SK-N-SH treated with all-trans-retinoic acid at 6 μM for 48 hours (cell line): ENCODE data around the gene GRID1.

Experiments
- ATAC-seq: fragments of 200-7000 bp; cut with Tn5 transposase; 3 replicates; pipeline ENCODE4 v1.9.1; 2020; ENCODE audit warnings: mild to moderate bottlenecking, moderate library complexity
- ARNTL ChIP-seq: fragments of 450-650 bp; formaldehyde crosslinking; IDR thresholded peaks from 2 replicates; pipeline ENCODE4 v1.5.0; 2020; ENCODE audit warnings: low read depth, mild to moderate bottlenecking, moderate library complexity, borderline replicate concordance
- BACH2 ChIP-seq: fragments of 250-450 bp; sonication (Bioruptor Pico); IDR thresholded peaks from 2 replicates; pipeline ENCODE4 v1.9.0; 2021; ENCODE audit warnings: mild to moderate bottlenecking, borderline replicate concordance
- CREB5 ChIP-seq: fragments of 250-450 bp; sonication (Bioruptor Pico); IDR thresholded peaks from 2 replicates; pipeline ENCODE4 v1.5.1; 2020; ENCODE audit warnings: low read depth, mild to moderate bottlenecking, moderate library complexity
- CSDC2 ChIP-seq: fragments of 250-450 bp; sonication (Bioruptor Pico); IDR thresholded peaks from 2 replicates; pipeline ENCODE4 v1.5.0; 2020; ENCODE audit warnings: mild to moderate bottlenecking, moderate library complexity
- CSRNP3 ChIP-seq: fragments of 250-450 bp; sonication (Bioruptor Pico); IDR thresholded peaks from 2 replicates; pipeline ENCODE4 v1.5.1; 2021; ENCODE audit warnings: mild to moderate bottlenecking, moderate library complexity
- ESRRG ChIP-seq: fragments of 250-450 bp; sonication (Bioruptor Pico); IDR thresholded peaks from 2 replicates; pipeline ENCODE4 v1.6.1; 2021; ENCODE audit warnings: mild to moderate bottlenecking
- GLIS3 ChIP-seq: fragments of 250-450 bp; sonication (Bioruptor Pico); IDR thresholded peaks from 2 replicates; pipeline ENCODE4 v1.5.0; 2020; ENCODE audit warnings: mild to moderate bottlenecking, moderate library complexity
- ISL1 ChIP-seq: fragments of 250-450 bp; sonication (Bioruptor Pico); IDR thresholded peaks from 2 replicates; pipeline ENCODE4 v2.1.2; 2022; ENCODE audit warnings: mild to moderate bottlenecking, moderate library complexity
- OSR1 ChIP-seq: fragments of 250-450 bp; sonication (Bioruptor Pico); IDR thresholded peaks from 2 replicates; pipeline ENCODE4 v1.8.0; 2022; ENCODE audit warnings: moderate library complexity, mild to moderate bottlenecking, inconsistent platforms
- RARB ChIP-seq: fragments of 250-450 bp; sonication (Bioruptor Pico); IDR thresholded peaks from 2 replicates; pipeline ENCODE4 v1.8.0; 2021; ENCODE audit warnings: mild to moderate bottlenecking, moderate library complexity
- SNAI2 ChIP-seq: fragments of 250-450 bp; sonication (Bioruptor Pico); IDR thresholded peaks from 2 replicates; pipeline ENCODE4 v1.5.0; 2020; ENCODE audit warnings: mild to moderate bottlenecking, moderate library complexity
- TCF4 ChIP-seq: fragments of 250-450 bp; sonication (Bioruptor Pico); IDR thresholded peaks from 2 replicates; pipeline ENCODE4 v1.8.0; 2021; ENCODE audit warnings: mild to moderate bottlenecking, moderate library complexity, borderline replicate concordance
- TOX ChIP-seq: fragments of 250-450 bp; sonication (Bioruptor Pico); IDR thresholded peaks from 2 replicates; pipeline ENCODE4 v1.8.0; 2021; ENCODE audit warnings: mild to moderate bottlenecking, moderate library complexity, borderline replicate concordance
- ZC3H10 ChIP-seq: fragments of 250-450 bp; sonication (Bioruptor Pico); IDR thresholded peaks from 2 replicates; pipeline ENCODE4 v1.5.1; 2021; ENCODE audit warnings: mild to moderate bottlenecking, moderate library complexity
- ZFP3 ChIP-seq: fragments of 250-450 bp; sonication (Bioruptor Pico); IDR thresholded peaks from 2 replicates; pipeline ENCODE4 v1.5.0; 2020; ENCODE audit warnings: mild to moderate bottlenecking, moderate library complexity
- ZFP30 ChIP-seq: fragments of 450-650 bp; formaldehyde crosslinking; IDR thresholded peaks from 2 replicates; pipeline ENCODE4 v1.5.0; 2022; ENCODE audit warnings: mild to moderate bottlenecking, moderate library complexity
- ZNF565 ChIP-seq: fragments of 450-650 bp; formaldehyde crosslinking; conservative IDR thresholded peaks from 2 replicates; pipeline ENCODE4 v1.5.0; 2020; ENCODE audit warnings: low read depth, mild to moderate bottlenecking, moderate library complexity
- ZNF70 ChIP-seq: fragments of 450-650 bp; formaldehyde crosslinking; IDR thresholded peaks from 2 replicates; pipeline ENCODE4 v1.5.0; 2020; ENCODE audit warnings: mild to moderate bottlenecking, moderate library complexity
- ZNF8 ChIP-seq: fragments of 450-650 bp; formaldehyde crosslinking; IDR thresholded peaks from 2 replicates; pipeline ENCODE4 v1.5.0; 2020; ENCODE audit warnings: mild to moderate bottlenecking, moderate library complexity
- TF ChIP-seq, protein P1 (sequence below): fragments of 250-450 bp; sonication (Bioruptor Pico); IDR thresholded peaks from 2 replicates; pipeline ENCODE4 v1.8.0; 2021; ENCODE audit warnings: low read depth, mild to moderate bottlenecking, moderate library complexity, borderline replicate concordance
- TF ChIP-seq, protein P2 (sequence below): fragments of 250-450 bp; sonication (Bioruptor Pico); IDR thresholded peaks from 2 replicates; pipeline ENCODE4 v1.8.0; 2020; ENCODE audit warnings: mild to moderate bottlenecking, moderate library complexity, borderline replicate concordance

GRID1 gene

GRCh38 chr10:86342111-86342863 is 24.3 kb downstream of the GRID1 start:
- TF ChIP-seq OSR1 (no peak), ISL1 (CRISPR knock-in tag) (no peak), BACH2 (no peak), TOX (no peak), CREB5 (no peak), ZNF8 (no peak), ZNF565 (CRISPR knock-in tag) (no peak), TCF4 (CRISPR knock-in tag) (no peak), GLIS3 (CRISPR knock-in tag) (no peak), CSDC2 (CRISPR knock-in tag) (no peak), ZFP3 (CRISPR knock-in tag) (no peak), ZFP30 (CRISPR knock-in tag) (no peak), ESRRG (CRISPR knock-in tag) (no peak), ZC3H10 (CRISPR knock-in tag) (no peak), ARNTL (CRISPR knock-in tag) (no peak), SNAI2 (CRISPR knock-in tag) (no peak), ZNF70 (CRISPR knock-in tag) (no peak)
- TF ChIP-seq, protein P1, sequence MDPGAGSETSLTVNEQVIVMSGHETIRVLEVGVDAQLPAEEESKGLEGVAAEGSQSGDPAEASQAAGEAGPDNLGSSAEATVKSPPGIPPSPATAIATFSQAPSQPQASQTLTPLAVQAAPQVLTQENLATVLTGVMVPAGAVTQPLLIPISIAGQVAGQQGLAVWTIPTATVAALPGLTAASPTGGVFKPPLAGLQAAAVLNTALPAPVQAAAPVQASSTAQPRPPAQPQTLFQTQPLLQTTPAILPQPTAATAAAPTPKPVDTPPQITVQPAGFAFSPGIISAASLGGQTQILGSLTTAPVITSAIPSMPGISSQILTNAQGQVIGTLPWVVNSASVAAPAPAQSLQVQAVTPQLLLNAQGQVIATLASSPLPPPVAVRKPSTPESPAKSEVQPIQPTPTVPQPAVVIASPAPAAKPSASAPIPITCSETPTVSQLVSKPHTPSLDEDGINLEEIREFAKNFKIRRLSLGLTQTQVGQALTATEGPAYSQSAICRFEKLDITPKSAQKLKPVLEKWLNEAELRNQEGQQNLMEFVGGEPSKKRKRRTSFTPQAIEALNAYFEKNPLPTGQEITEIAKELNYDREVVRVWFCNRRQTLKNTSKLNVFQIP (CRISPR knock-in tag) = no peak
- no peak for ATAC-seq

- ATAC-seq = no peak
- TF ChIP-seq SNAI2 (CRISPR knock-in tag) = no peak
- TF ChIP-seq, protein P2, sequence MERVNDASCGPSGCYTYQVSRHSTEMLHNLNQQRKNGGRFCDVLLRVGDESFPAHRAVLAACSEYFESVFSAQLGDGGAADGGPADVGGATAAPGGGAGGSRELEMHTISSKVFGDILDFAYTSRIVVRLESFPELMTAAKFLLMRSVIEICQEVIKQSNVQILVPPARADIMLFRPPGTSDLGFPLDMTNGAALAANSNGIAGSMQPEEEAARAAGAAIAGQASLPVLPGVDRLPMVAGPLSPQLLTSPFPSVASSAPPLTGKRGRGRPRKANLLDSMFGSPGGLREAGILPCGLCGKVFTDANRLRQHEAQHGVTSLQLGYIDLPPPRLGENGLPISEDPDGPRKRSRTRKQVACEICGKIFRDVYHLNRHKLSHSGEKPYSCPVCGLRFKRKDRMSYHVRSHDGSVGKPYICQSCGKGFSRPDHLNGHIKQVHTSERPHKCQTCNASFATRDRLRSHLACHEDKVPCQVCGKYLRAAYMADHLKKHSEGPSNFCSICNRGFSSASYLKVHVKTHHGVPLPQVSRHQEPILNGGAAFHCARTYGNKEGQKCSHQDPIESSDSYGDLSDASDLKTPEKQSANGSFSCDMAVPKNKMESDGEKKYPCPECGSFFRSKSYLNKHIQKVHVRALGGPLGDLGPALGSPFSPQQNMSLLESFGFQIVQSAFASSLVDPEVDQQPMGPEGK (CRISPR knock-in tag) = no peak
- no peak for TF ChIP-seq ZNF8
- no peak for TF ChIP-seq ZNF565 (CRISPR knock-in tag)
- no peak for TF ChIP-seq CSDC2 (CRISPR knock-in tag)
- no peak for TF ChIP-seq OSR1
- no peak for TF ChIP-seq CSRNP3 (CRISPR knock-in tag)
- TF ChIP-seq, protein P1 (CRISPR knock-in tag) = no peak
- no peak for TF ChIP-seq TOX
- TF ChIP-seq ZFP3 (CRISPR knock-in tag) = no peak
- no peak for TF ChIP-seq RARB (CRISPR knock-in tag)
- TF ChIP-seq ZNF70 (CRISPR knock-in tag) = no peak
- TF ChIP-seq CREB5 = no peak
- no peak for TF ChIP-seq ISL1 (CRISPR knock-in tag)
- TF ChIP-seq TCF4 (CRISPR knock-in tag) = no peak
- TF ChIP-seq ZC3H10 (CRISPR knock-in tag) = no peak
- no peak for TF ChIP-seq ESRRG (CRISPR knock-in tag)
These were observed 25.2 kb downstream of the GRID1 start for GRCh38 chr10:86341361-86341811.
